Neural crest cell (in vitro differentiated cells): Measurements from ENCODE around the gene MET. TPM values are rescaled to one million over a fixed set of nuclear protein-coding genes. Genes with fewer than 3 reads are reported as not detected.
"Not testable (repeated sequence)": the region's sequence is repeated elsewhere in the genome, so short reads cannot be mapped to it uniquely, and the experiment has no call there.

Experiments
- DNase-seq: peaks from one replicate; pipeline ENCODE4 v3.0.0; 2021; ENCODE audit warnings: low read depth, mixed read lengths, low spot score
- H3K27ac Mint-ChIP-seq: one replicate; pipeline ENCODE4 v1.8.0; 2021; ENCODE audit warnings: mild to moderate bottlenecking, mixed read lengths; ENCODE audit not compliant: unreplicated experiment
- H3K27me3 Mint-ChIP-seq: 2 replicates; pipeline ENCODE4 v1.8.0; 2021; ENCODE audit warnings: low read depth, mild to moderate bottlenecking, mixed read lengths
- H3K36me3 Mint-ChIP-seq: 2 replicates; pipeline ENCODE4 v1.8.0; 2021; ENCODE audit warnings: low read depth, mild to moderate bottlenecking, mixed read lengths
- H3K4me1 Mint-ChIP-seq: 2 replicates; pipeline ENCODE4 v1.8.0; 2021; ENCODE audit warnings: mixed read lengths
- H3K4me3 Mint-ChIP-seq: one replicate; pipeline ENCODE4 v1.8.0; 2021; ENCODE audit warnings: mild to moderate bottlenecking, mixed read lengths
- H3K9me3 Mint-ChIP-seq: 2 replicates; pipeline ENCODE4 v1.8.0; 2021; ENCODE audit warnings: mixed read lengths
- CTCF ChIP-seq: fragments of 200-600 bp; sonication (generic); conservative IDR thresholded peaks from 2 replicates; pipeline ENCODE4 v1.5.0; 2021; ENCODE audit warnings: antibody characterized with exemption, mild to moderate bottlenecking
- total RNA-seq: library from RNA; stranded (reverse); gene quantifications from 2 replicates; pipeline ENCODE4 v1.2.1, GENCODE V29; 2021

Gene MET
- total RNA-seq, 1 donor from 2014 or later, result 4.0 TPM

- H3K27ac Mint-ChIP-seq, result no peak overlapping the region
- TF ChIP-seq CTCF, result no peak
- DNase-seq, result no peak
- H3K4me1 Mint-ChIP-seq, result no peaks in the 10 kb centered on the region
- no peak overlapping the region for H3K4me3 Mint-ChIP-seq
- H3K36me3 Mint-ChIP-seq, result no peaks in the 10 kb centered on the region
- H3K9me3 Mint-ChIP-seq, result peaks cover 6% of the 10 kb centered on the region
- H3K27me3 Mint-ChIP-seq, result no peaks in the 10 kb centered on the region
These were observed 18.4 kb upstream of the MET start for GRCh38 chr7:116653646-116654045.

- not testable (repeated sequence) for H3K9me3 Mint-ChIP-seq, DNase-seq, H3K27me3 Mint-ChIP-seq, H3K4me3 Mint-ChIP-seq, H3K27ac Mint-ChIP-seq, H3K4me1 Mint-ChIP-seq, H3K36me3 Mint-ChIP-seq
These were observed 12.7 kb upstream of the MET start for GRCh38 chr7:116659248-116659647.

- H3K27ac Mint-ChIP-seq, result no peak overlapping the region
- H3K27me3 Mint-ChIP-seq, result peaks cover 12% of the 10 kb centered on the region
- TF ChIP-seq CTCF, result no peak
- no peaks in the 10 kb centered on the region for H3K4me1 Mint-ChIP-seq
- no peak for DNase-seq
- peaks cover 3% of the 10 kb centered on the region for H3K9me3 Mint-ChIP-seq
- H3K4me3 Mint-ChIP-seq, result no peak overlapping the region
- no peaks in the 10 kb centered on the region for H3K36me3 Mint-ChIP-seq
These were observed 10.1 kb upstream of the MET start for GRCh38 chr7:116661865-116662264.

GRCh38 chr7:116663744-116664143, 8.3 kb upstream of the MET start:
- peaks cover 3% of the 10 kb centered on the region for H3K9me3 Mint-ChIP-seq
- no peaks in the 10 kb centered on the region for H3K36me3 Mint-ChIP-seq

GRCh38 chr7:116665332-116665996, 6.5 kb upstream of the MET start:
- H3K27me3 Mint-ChIP-seq, result peaks cover 29% of the 10 kb centered on the region
- no peak overlapping the region for H3K27ac Mint-ChIP-seq
- DNase-seq, result no peak
- H3K4me3 Mint-ChIP-seq, result no peak overlapping the region
- no peaks in the 10 kb centered on the region for H3K36me3 Mint-ChIP-seq
- no peaks in the 10 kb centered on the region for H3K9me3 Mint-ChIP-seq
- TF ChIP-seq CTCF, result no peak
- no peaks in the 10 kb centered on the region for H3K4me1 Mint-ChIP-seq

More at GRCh38 chr7:116663744-116664143, 8.3 kb upstream of the MET start:
- no peak for DNase-seq
- no peak overlapping the region for H3K4me3 Mint-ChIP-seq
- no peak for TF ChIP-seq CTCF
- no peaks in the 10 kb centered on the region for H3K4me1 Mint-ChIP-seq
- no peak overlapping the region for H3K27ac Mint-ChIP-seq
- H3K27me3 Mint-ChIP-seq, result peaks cover 20% of the 10 kb centered on the region

GRCh38 chr7:116669769-116670168, 2.2 kb upstream of the MET start:
- H3K27me3 Mint-ChIP-seq, result peaks cover 66% of the 10 kb centered on the region
- H3K27ac Mint-ChIP-seq, result no peak overlapping the region
- H3K4me3 Mint-ChIP-seq, result peak overlapping the region; percentile 18
- H3K36me3 Mint-ChIP-seq, result no peaks in the 10 kb centered on the region
- no peak for DNase-seq
- H3K4me1 Mint-ChIP-seq, result peaks cover 17% of the 10 kb centered on the region
- H3K9me3 Mint-ChIP-seq, result no peaks in the 10 kb centered on the region
- TF ChIP-seq CTCF, result no peak
